Measurements from ENCODE around the gene CYFIP2. TPM values are rescaled to one million over a fixed set of nuclear protein-coding genes. Genes with fewer than 3 reads are reported as not detected.
A peak's percentile ranks its signal among the peaks of the same experiment; 100 is the strongest.

The CYFIP2 gene
- total and polyA plus RNA-seq, 2 experiments from 2014 or later: 2.2 to 5.9 TPM

GRCh38 chr5:157280927-157281326 is 15.0 kb downstream of the CYFIP2 start:
- TF ChIP-seq EZH2 (IDR thresholded peaks at IDR 0.05; ENCODE audit: insufficient read depth, poor library complexity, severe bottlenecking): no peak
- peak; percentile 91 for DNase-seq
- H3K27me3 ChIP-seq (replicated peaks; ENCODE audit: insufficient read depth): no peaks in the 10 kb centered on the region
- H3K9me3 ChIP-seq (ENCODE audit: low read depth): no peaks in the 10 kb centered on the region
- H3K4me3 ChIP-seq: 0 out of 2 replicates have a peak overlapping the region, but pooled peaks have one; percentile 24
- H4K20me1 ChIP-seq (ENCODE audit: insufficient read depth): no peaks in the 10 kb centered on the region
- peak overlapping the region; percentile 4; the same call in 1 of the 2 replicates for H3K9ac ChIP-seq
- WGBS, 2 experiments (ENCODE audit: low coverage in 1 of 2, low lambda C conversion rate in 2 of 2, missing lambda C conversion rate in 2 of 2): 0 to 1% methylated on average over 3 of the region's 3 CpGs
- H3K79me2 ChIP-seq (ENCODE audit: insufficient read depth): no peaks in the 10 kb centered on the region
- in situ Hi-C loops (cut with MboI): no loop called here
- no peaks in the 10 kb centered on the region for H3K9me2 ChIP-seq (ENCODE audit: insufficient read depth)
- H3K4me2 ChIP-seq (ENCODE audit: unreplicated experiment): peak overlapping the region; percentile 81
- H3K4me1 ChIP-seq (ENCODE audit: insufficient read depth): peaks cover 19% of the 10 kb centered on the region
- no peaks in the 10 kb centered on the region for H3K36me3 ChIP-seq (ENCODE audit: low read depth)
- peak overlapping the region; percentile 18; the same call in 1 of the 2 replicates for H2AFZ ChIP-seq
- H3K27ac ChIP-seq: peak overlapping the region; percentile 59
- peaks cover 9% of the 10 kb centered on the region; the same call in 1 of the 2 replicates for H3F3A ChIP-seq (ENCODE audit: insufficient read depth)

- Histone ChIP-seq H3K4me1 (ENCODE audit: insufficient read depth) (peaks cover 27% of the 10 kb centered on the region), H3K27me3 (replicated peaks; ENCODE audit: insufficient read depth) (no peaks in the 10 kb centered on the region), H3K9me2 (ENCODE audit: insufficient read depth) (no peaks in the 10 kb centered on the region), H3K79me2 (ENCODE audit: insufficient read depth) (no peaks in the 10 kb centered on the region), H3K36me3 (ENCODE audit: low read depth) (no peaks in the 10 kb centered on the region), H3F3A (ENCODE audit: insufficient read depth) (peaks cover 9% of the 10 kb centered on the region; the same call in 1 of the 2 replicates), H3K27ac (no peak overlapping the region), H3K9ac (no peak overlapping the region), H3K9me3 (ENCODE audit: low read depth) (no peaks in the 10 kb centered on the region), H3K4me3 (no peak overlapping the region), H4K20me1 (ENCODE audit: insufficient read depth) (no peaks in the 10 kb centered on the region), H2AFZ (no peak overlapping the region), H3K4me2 (ENCODE audit: unreplicated experiment) (no peak overlapping the region)
- TF ChIP-seq EZH2 (IDR thresholded peaks at IDR 0.05; ENCODE audit: insufficient read depth, poor library complexity, severe bottlenecking) (no peak), EZH2phosphoT487 (IDR thresholded peaks at IDR 0.05; ENCODE audit: insufficient read depth, low read depth) (no peak)
- no peak for DNase-seq
- in situ Hi-C loops (cut with MboI): no loop called here
Measured at GRCh38 chr5:157282150-157282549, 16.2 kb downstream of the CYFIP2 start.

- no peaks in the 10 kb centered on the region for H4K20me1 ChIP-seq (ENCODE audit: insufficient read depth)
- in situ Hi-C loops (cut with MboI): no loop called here
- no peaks in the 10 kb centered on the region for H3K27me3 ChIP-seq (replicated peaks; ENCODE audit: insufficient read depth)
- no peaks in the 10 kb centered on the region for H3K79me2 ChIP-seq (ENCODE audit: insufficient read depth)
- H3K27ac ChIP-seq: no peak overlapping the region
- H3K9ac ChIP-seq: no peak overlapping the region
- H3K9me3 ChIP-seq (ENCODE audit: low read depth): no peaks in the 10 kb centered on the region
- TF ChIP-seq EZH2 (IDR thresholded peaks at IDR 0.05; ENCODE audit: insufficient read depth, poor library complexity, severe bottlenecking) (no peak), EZH2phosphoT487 (IDR thresholded peaks at IDR 0.05; ENCODE audit: insufficient read depth, low read depth) (no peak)
- DNase-seq: no peak
- H3F3A ChIP-seq (ENCODE audit: insufficient read depth): peaks cover 9% of the 10 kb centered on the region; the same call in 1 of the 2 replicates
- no peak overlapping the region for H2AFZ ChIP-seq
- H3K4me3 ChIP-seq: no peak overlapping the region
- no peaks in the 10 kb centered on the region for H3K36me3 ChIP-seq (ENCODE audit: low read depth)
- H3K4me2 ChIP-seq (ENCODE audit: unreplicated experiment): no peak overlapping the region
- H3K9me2 ChIP-seq (ENCODE audit: insufficient read depth): no peaks in the 10 kb centered on the region
- peaks cover 32% of the 10 kb centered on the region for H3K4me1 ChIP-seq (ENCODE audit: insufficient read depth)
- 94 to 100% methylated on average over 3 of the region's 3 CpGs for whole genome bisulfite sequencing, 2 experiments (ENCODE audit: low coverage in 1 of 2, low lambda C conversion rate in 2 of 2, missing lambda C conversion rate in 2 of 2)
Measured at GRCh38 chr5:157283434-157283833, 17.5 kb downstream of the CYFIP2 start.

GRCh38 chr5:157284458-157285212 is 18.7 kb downstream of the CYFIP2 start:
- Histone ChIP-seq H3K9ac (no peak overlapping the region), H4K20me1 (ENCODE audit: insufficient read depth) (no peaks in the 10 kb centered on the region), H3K27ac (no peak overlapping the region), H3K9me2 (ENCODE audit: insufficient read depth) (no peaks in the 10 kb centered on the region), H3K27me3 (replicated peaks; ENCODE audit: insufficient read depth) (no peaks in the 10 kb centered on the region), H3K4me3 (no peak overlapping the region), H3F3A (ENCODE audit: insufficient read depth) (peaks cover 15% of the 10 kb centered on the region), H3K9me3 (ENCODE audit: low read depth) (no peaks in the 10 kb centered on the region), H3K4me1 (ENCODE audit: insufficient read depth) (peaks cover 35% of the 10 kb centered on the region), H3K79me2 (ENCODE audit: insufficient read depth) (no peaks in the 10 kb centered on the region), H3K36me3 (ENCODE audit: low read depth) (no peaks in the 10 kb centered on the region), H2AFZ (no peak overlapping the region), H3K4me2 (ENCODE audit: unreplicated experiment) (no peak overlapping the region)
- TF ChIP-seq EZH2phosphoT487 (IDR thresholded peaks at IDR 0.05; ENCODE audit: insufficient read depth, low read depth) (no peak), EZH2 (IDR thresholded peaks at IDR 0.05; ENCODE audit: insufficient read depth, poor library complexity, severe bottlenecking) (no peak)
- no peak for DNase-seq
- in situ Hi-C loops (cut with MboI): no loop called here
- 74 to 76% methylated on average over 6 of the region's 6 CpGs for whole genome bisulfite sequencing, 2 experiments (ENCODE audit: low coverage in 1 of 2, low lambda C conversion rate in 2 of 2, missing lambda C conversion rate in 2 of 2)
